IMR-90 (cell line): ENCODE results near the gene AADACL4. TPM values are rescaled to one million over a fixed set of nuclear protein-coding genes. Genes with fewer than 3 reads are reported as not detected.
A peak's percentile ranks its signal among the peaks of the same experiment; 100 is the strongest.

Experiments used
- ATAC-seq: fragments of 200-7000 bp; cut with Tn5 transposase; 2 replicates; pipeline ENCODE4 v1.9.1; 2020; ENCODE audit warnings: low read depth, mild to moderate bottlenecking, moderate library complexity
- BruUV-seq: library from RNA; stranded (reverse); fragments of 400-500 nt; replicated peaks from 2 replicates; lab custom pipeline; 2021; lab: Mats Ljungman, UMichigan
- CTCF ChIA-PET: fragments of 300-600 bp; formaldehyde crosslinking; extraction: SDS; loops from one replicate; lab custom pipeline; 2021; ENCODE audit warnings: antibody characterized with exemption; lab: Yijun Ruan, JAX
- POLR2A ChIA-PET: fragments of 300-600 bp; sonication (Branson Sonifier 250); formaldehyde crosslinking; loops from one replicate; lab custom pipeline; 2022; ENCODE audit warnings: antibody characterized with exemption; ENCODE audit not compliant: unreplicated experiment; lab: Charles Lee
- DNase-seq: peaks from one replicate; pipeline ENCODE4 v3.0.0; 2013
- H2AFZ ChIP-seq: replicated peaks from 2 replicates; pipeline ENCODE3; 2013; ENCODE audit warnings: low read length, mild to moderate bottlenecking; ENCODE audit not compliant: poor library complexity
- H2AK5ac ChIP-seq: 2 replicates; pipeline ENCODE4 v1.6.1; 2013; ENCODE audit warnings: low read depth, low read length, inconsistent platforms
- H2AK9ac ChIP-seq: replicated peaks from 2 replicates; pipeline ENCODE3; 2013; ENCODE audit warnings: mild to moderate bottlenecking, low read depth, low read length, moderate library complexity; ENCODE audit not compliant: poor library complexity
- H2BK120ac ChIP-seq: 2 replicates; pipeline ENCODE4 v1.6.1; 2013; ENCODE audit warnings: low read depth, low read length, inconsistent platforms
- H2BK15ac ChIP-seq: 3 replicates; pipeline ENCODE4 v1.6.1; 2013; ENCODE audit warnings: low read depth, low read length, inconsistent platforms
- H2BK20ac ChIP-seq: 2 replicates; pipeline ENCODE4 v1.6.1; 2013; ENCODE audit warnings: low read depth, mild to moderate bottlenecking, inconsistent platforms, low read length, moderate library complexity
- H2BK5ac ChIP-seq: 2 replicates; pipeline ENCODE4 v1.6.1; 2013; ENCODE audit warnings: mild to moderate bottlenecking, low read depth, low read length, inconsistent platforms; ENCODE audit not compliant: poor library complexity, severe bottlenecking
- H3K14ac ChIP-seq: replicated peaks from 2 replicates; pipeline ENCODE4 v1.6.1; 2013; ENCODE audit warnings: low read depth, low read length, inconsistent platforms
- H3K18ac ChIP-seq: 2 replicates; pipeline ENCODE4 v1.6.1; 2013; ENCODE audit warnings: low read depth, low read length, control low read depth
- H3K23ac ChIP-seq: 2 replicates; pipeline ENCODE4 v1.6.1; 2013; ENCODE audit warnings: low read depth, low read length, inconsistent platforms
- H3K27ac ChIP-seq: 2 replicates; pipeline ENCODE4 v1.5.1; 2013; ENCODE audit warnings: mild to moderate bottlenecking, control low read depth, low read length; ENCODE audit not compliant: insufficient read depth
- H3K27me3 ChIP-seq: 2 replicates; pipeline ENCODE4 v1.6.1; 2013; ENCODE audit warnings: low read length; ENCODE audit not compliant: control insufficient read depth, insufficient read depth
- H3K36me3 ChIP-seq: 2 replicates; pipeline ENCODE4 v1.6.1; 2013; ENCODE audit warnings: low read length, mixed read lengths; ENCODE audit not compliant: control insufficient read depth, insufficient read depth
- H3K4ac ChIP-seq: 2 replicates; pipeline ENCODE4 v1.6.1; 2013; ENCODE audit warnings: low read depth, low read length, inconsistent platforms
- H3K4me1 ChIP-seq: 2 replicates; pipeline ENCODE4 v1.6.1; 2013; ENCODE audit warnings: low read length, mixed read lengths; ENCODE audit not compliant: control insufficient read depth, insufficient read depth
- H3K4me2 ChIP-seq: 2 replicates; pipeline ENCODE4 v1.6.1; 2013; ENCODE audit warnings: low read depth, mild to moderate bottlenecking, control low read depth, low read length, moderate library complexity
- H3K4me3 ChIP-seq: 2 replicates; pipeline ENCODE4 v1.5.1; 2013; ENCODE audit warnings: low read depth, mild to moderate bottlenecking, control low read depth, low read length, moderate library complexity; ENCODE audit not compliant: insufficient read depth
- H3K56ac ChIP-seq: 2 replicates; pipeline ENCODE4 v1.6.1; 2013; ENCODE audit warnings: low read length, inconsistent platforms; ENCODE audit not compliant: insufficient read depth; ENCODE audit errors: extremely low read depth
- H3K79me1 ChIP-seq, 2 experiments: 2 replicates each; pipeline ENCODE4 v1.6.1; 2013; ENCODE audit warnings: low read length in 2 of 2, inconsistent platforms in 1 of 2, low read depth in 1 of 2
- H3K9ac ChIP-seq: 2 replicates; pipeline ENCODE4 v1.6.1; 2013; ENCODE audit warnings: low read depth, low read length, control low read depth
- H3K9me1 ChIP-seq: 2 replicates; pipeline ENCODE4 v1.6.1; 2013; ENCODE audit warnings: low read length, inconsistent platforms; ENCODE audit not compliant: insufficient read depth
- H3K9me3 ChIP-seq: 2 replicates; pipeline ENCODE4 v1.6.1; 2013; ENCODE audit warnings: low read length; ENCODE audit not compliant: control insufficient read depth, insufficient read depth
- H4K20me1 ChIP-seq: 2 replicates; pipeline ENCODE4 v1.6.1; 2013; ENCODE audit warnings: low read length, inconsistent platforms; ENCODE audit not compliant: insufficient read depth
- H4K5ac ChIP-seq: 2 replicates; pipeline ENCODE4 v1.6.1; 2013; ENCODE audit warnings: mild to moderate bottlenecking, low read depth, low read length, control low read depth
- H4K8ac ChIP-seq, 2 experiments: 2 replicates each; pipeline ENCODE4 v1.6.1; 2013; ENCODE audit warnings: low read depth in 2 of 2, low read length in 2 of 2, control low read depth in 1 of 2, inconsistent platforms in 1 of 2
- H4K91ac ChIP-seq: 2 replicates; pipeline ENCODE4 v1.6.1; 2013; ENCODE audit warnings: low read depth, low read length, inconsistent platforms; ENCODE audit not compliant: insufficient read depth
- BHLHE40 ChIP-seq: fragments of 150-350 bp; IDR thresholded peaks from 2 replicates; pipeline ENCODE4 v1.6.1; 2016; ENCODE audit warnings: mild to moderate bottlenecking, low read depth, low read length
- CEBPB ChIP-seq: IDR thresholded peaks from 2 replicates; pipeline ENCODE4 v1.6.1; 2012; ENCODE audit warnings: low read depth, low read length, improper control_type of control experiment
- CHD1 ChIP-seq: IDR thresholded peaks from 2 replicates; pipeline ENCODE4 v1.6.1; 2012; ENCODE audit warnings: low read depth, low read length, improper control_type of control experiment
- CTCF ChIP-seq: conservative IDR thresholded peaks from 2 replicates; pipeline ENCODE4 v1.5.1; 2012; ENCODE audit warnings: mild to moderate bottlenecking, low read depth, low read length, improper control_type of control experiment
- ELK1 ChIP-seq: fragments of 150-350 bp; IDR thresholded peaks from 2 replicates; pipeline ENCODE4 v1.6.1; 2016; ENCODE audit warnings: low read depth, mild to moderate bottlenecking, low read length, moderate library complexity, borderline replicate concordance
- FOS ChIP-seq: fragments of 150-350 bp; IDR thresholded peaks from 2 replicates; pipeline ENCODE4 v1.6.1; 2016; ENCODE audit warnings: low read depth, low read length
- MAFK ChIP-seq: IDR thresholded peaks from 2 replicates; pipeline ENCODE4 v1.6.1; 2012; ENCODE audit warnings: low read depth, low read length, improper control_type of control experiment
- MAZ ChIP-seq: IDR thresholded peaks from 2 replicates; pipeline ENCODE4 v1.6.1; 2012; ENCODE audit warnings: low read depth, mild to moderate bottlenecking, low read length, improper control_type of control experiment, moderate library complexity, borderline replicate concordance
- MXI1 ChIP-seq: IDR thresholded peaks from 2 replicates; pipeline ENCODE4 v1.6.1; 2012; ENCODE audit warnings: low read depth, mild to moderate bottlenecking, low read length, moderate library complexity, borderline replicate concordance
- NFE2L2 ChIP-seq: fragments of 150-350 bp; IDR thresholded peaks from 2 replicates; pipeline ENCODE4 v1.6.1; 2016; ENCODE audit warnings: low read depth, mild to moderate bottlenecking, low read length
- RFX5 ChIP-seq: IDR thresholded peaks from 2 replicates; pipeline ENCODE4 v1.8.0; 2012; ENCODE audit warnings: low read depth, mild to moderate bottlenecking, low read length, moderate library complexity
- SMC3 ChIP-seq: fragments of 150-350 bp; IDR thresholded peaks from 2 replicates; pipeline ENCODE4 v1.6.1; 2016; ENCODE audit warnings: low read depth, mild to moderate bottlenecking, antibody characterized with exemption, low read length, moderate library complexity
- USF2 ChIP-seq: fragments of 150-350 bp; IDR thresholded peaks from 2 replicates; pipeline ENCODE4 v1.6.1; 2017; ENCODE audit warnings: mild to moderate bottlenecking, antibody characterized with exemption, low read length, low read depth
- WGBS, 2 experiments: methylation state at CpG; one replicate each; pipeline versions ENCODE4 v1.1.5 to v1.1.7; 2013; ENCODE audit warnings: missing lambda C conversion rate in 2 of 2; ENCODE audit not compliant: insufficient read length in 1 of 2; ENCODE audit errors: extremely low coverage in 2 of 2; 5-methylcytosine and 5-hydroxymethylcytosine counted together
- dilution Hi-C: fragments of 300-500 bp; cut with HindIII; formaldehyde crosslinking; loops from one replicate; pipeline ENCODE4 v1.14.3; 2018; ENCODE audit warnings: low sequenced_read_pairs; ENCODE audit not compliant: unreplicated experiment
- in situ Hi-C: fragments of 300-500 bp; cut with MboI; formaldehyde crosslinking; loops from 3 replicates; pipeline ENCODE4 v1.14.3; 2019; ENCODE audit warnings: low sequenced_read_pairs, inconsistent platforms, mixed read lengths
- intact Hi-C: fragments of 100-400 bp; cut with micrococcal nuclease; formaldehyde crosslinking; loops from 2 replicates; pipeline ENCODE4 v1.10.0; 2022
- polyA plus RNA-seq, 3 experiments: library from polyadenylated mRNA; depleted of rRNA; stranded (reverse); fragments of >200 nt; gene quantifications; 2 replicates each; pipeline ENCODE4 v1.2.3, GENCODE V29; 2012; ENCODE audit warnings: low replicate concordance in 1 of 3
- total RNA-seq: library from RNA; depleted of rRNA; stranded (reverse); fragments of >200 nt; gene quantifications from 2 replicates; pipeline ENCODE4 v1.2.3, GENCODE V29; 2012

Gene AADACL4
- total and polyA plus RNA-seq, 2 of the 4 experiments (the other 2 are of a cell fraction) = not detected

- Histone ChIP-seq H4K20me1 (no peaks in the 10 kb centered on the region), H3K36me3 (no peaks in the 10 kb centered on the region), H2BK5ac (no peak overlapping the region), H3K27ac (no peak overlapping the region), H3K4me2 (no peak overlapping the region), H2BK120ac (no peak overlapping the region), H4K5ac (no peak overlapping the region), H2AFZ (no peak overlapping the region), H2AK9ac (no peak overlapping the region), H3K79me1 (peaks cover 0 to 7% of the 10 kb centered on the region in 2 experiments; a peak in 1 of 4 replicates), H2BK15ac (no peak overlapping the region), H3K9me1 (no peaks in the 10 kb centered on the region), H2BK20ac (no peak overlapping the region), H4K91ac (no peak overlapping the region), H3K9ac (no peak overlapping the region), H3K4me3 (no peak overlapping the region), H3K9me3 (no peaks in the 10 kb centered on the region), H3K56ac (no peak overlapping the region), H3K4ac (peak overlapping the region; percentile 34; the same call in 1 of the 2 replicates), H2AK5ac (peak overlapping the region; percentile 17), H3K14ac (no peak overlapping the region), H4K8ac (no peak overlapping the region), H3K23ac (0 out of 2 replicates have a peak overlapping the region, but pooled peaks have one; percentile 39), H3K4me1 (peaks cover 15% of the 10 kb centered on the region), H3K27me3 (0 out of 2 replicates have a peak, but pooled peaks cover 2% of the 10 kb centered on the region), H3K18ac (no peak overlapping the region)
- ChIA-PET POLR2A (no interaction called here), CTCF (interaction anchor here (0.5 to 1.1 kb wide), 7 partner anchors 9 to 443 kb away, joined by 3 to 4 read pairs (median 3); no protein-coding TSS in a partner anchor)
- no TSS peak for BruUV-seq
- dilution Hi-C loops (no loop called here), in situ Hi-C loops (loop anchor here (25.0 kb wide), 1 partner anchor 208 kb away; no protein-coding TSS in a partner anchor), intact Hi-C loops (loop anchor here (1.0 kb wide), 1 partner anchor 142 kb away; no protein-coding TSS in a partner anchor)
- TF ChIP-seq USF2 (no peak), FOS (no peak), CTCF (no peak), MAFK (no peak), BHLHE40 (no peak), NFE2L2 (no peak), SMC3 (no peak), CEBPB (no peak), MXI1 (no peak), ELK1 (no peak), CHD1 (no peak), RFX5 (no peak), MAZ (no peak)
- WGBS, 2 experiments = no CpG with 5 or more reads among the region's 4 CpGs
- DNase-seq (no peak), ATAC-seq (no peak)
Observed at GRCh38 chr1:12620488-12620865, 23.4 kb upstream of the AADACL4 start.
